Lung (tissue), 13 donors: Measurements from ENCODE around the gene SLC5A1. TPM values are rescaled to one million over a fixed set of nuclear protein-coding genes. Genes with fewer than 3 reads are reported as not detected.
"Not testable (repeated sequence)": the region's sequence is repeated elsewhere in the genome, so short reads cannot be mapped to it uniquely, and the experiment has no call there.

Experiments
- ATAC-seq: fragments of 200-7000 bp; cut with Tn5 transposase; one replicate; pipeline ENCODE4 v1.9.1; 2020; ENCODE audit warnings: moderate number of reproducible peaks; ENCODE audit not compliant: insufficient read depth, low FRiP score
- DNase-seq, 3 donors: peaks; one replicate each; pipeline ENCODE4 v3.0.0-alpha.2; 2013 to 2017
- H3K27ac ChIP-seq, 2 donors: one replicate each; pipeline ENCODE4 v1.5.1; 2013; ENCODE audit warnings: mild to moderate bottlenecking in 2 of 2, moderate library complexity in 2 of 2, control low read depth in 1 of 2, inconsistent platforms in 1 of 2, low read depth in 1 of 2, low read length in 1 of 2
- H3K27me3 ChIP-seq, 3 donors: one replicate each; pipeline ENCODE4 v1.5.1; 2013; ENCODE audit warnings: low read length in 2 of 3; ENCODE audit not compliant: control insufficient read depth in 3 of 3, insufficient read depth in 3 of 3
- H3K36me3 ChIP-seq, 4 donors: one replicate each; pipeline ENCODE4 v1.5.1; 2013; ENCODE audit warnings: low read length in 4 of 4, mild to moderate bottlenecking in 1 of 4, moderate library complexity in 1 of 4; ENCODE audit not compliant: control insufficient read depth in 4 of 4, insufficient read depth in 4 of 4
- H3K4me1 ChIP-seq, 5 donors: one replicate each; pipeline ENCODE4 v1.5.1; 2013; ENCODE audit warnings: low read length in 5 of 5, mild to moderate bottlenecking in 2 of 5, moderate library complexity in 1 of 5; ENCODE audit not compliant: control insufficient read depth in 5 of 5, insufficient read depth in 5 of 5
- H3K4me3 ChIP-seq: one replicate; pipeline ENCODE4 v1.5.1; 2013; ENCODE audit warnings: mild to moderate bottlenecking, control low read depth, moderate library complexity
- H3K9ac ChIP-seq, 2 donors: one replicate each; pipeline ENCODE4 v1.5.1; 2013; ENCODE audit warnings: low read length in 2 of 2, control low read depth in 1 of 2; ENCODE audit not compliant: insufficient read depth in 1 of 2
- H3K9me3 ChIP-seq, 4 donors: one replicate each; pipeline ENCODE4 v1.5.1; 2013; ENCODE audit warnings: low read length in 3 of 4, mild to moderate bottlenecking in 1 of 4, moderate library complexity in 1 of 4; ENCODE audit not compliant: control insufficient read depth in 4 of 4, insufficient read depth in 3 of 4
- WGBS, 2 donors: extraction: QIAGEN DNeasy Blood & Tissue Kit; methylation state at CpG; one replicate each; pipeline ENCODE4 v1.1.7; 2013; 5-methylcytosine and 5-hydroxymethylcytosine counted together
- polyA plus RNA-seq, 2 donors: library from polyadenylated mRNA; stranded (reverse); fragments of 200-250 nt; gene quantifications; one replicate each; pipeline ENCODE4 v1.2.1, GENCODE V29; 2013
- small RNA-seq: library from RNA; depleted of rRNA; stranded (forward); fragments of <200 nt; gene quantifications from one replicate; pipeline ENCODE3, GENCODE V24; 2014; ENCODE audit warnings: low replicate concordance
- total RNA-seq, 2 donors: library from RNA; depleted of rRNA in 1 of 2; stranded (reverse); fragments of >200 nt in 1 of 2; gene quantifications; one replicate each; pipeline ENCODE4 v1.2.1, GENCODE V29; 2014 to 2021
- TF ChIP-seq, protein P1 (sequence below): IDR thresholded peaks from 2 replicates; pipeline ENCODE4 v1.5.1; 2012; ENCODE audit warnings: mild to moderate bottlenecking; ENCODE audit errors: control extremely low read depth, extremely low read depth
- donor health status: control.
- donor health status: control.
- donor health status: Bipolar disorder and iron deficiency.
- donor health status: healthy.
- donor health status: DM: yes; HTN: yes; CAD: no.

SLC5A1 gene
- total and polyA plus RNA-seq, 4 donors, result 0.35 to 3.5 (median 1.1) TPM

DNA sequence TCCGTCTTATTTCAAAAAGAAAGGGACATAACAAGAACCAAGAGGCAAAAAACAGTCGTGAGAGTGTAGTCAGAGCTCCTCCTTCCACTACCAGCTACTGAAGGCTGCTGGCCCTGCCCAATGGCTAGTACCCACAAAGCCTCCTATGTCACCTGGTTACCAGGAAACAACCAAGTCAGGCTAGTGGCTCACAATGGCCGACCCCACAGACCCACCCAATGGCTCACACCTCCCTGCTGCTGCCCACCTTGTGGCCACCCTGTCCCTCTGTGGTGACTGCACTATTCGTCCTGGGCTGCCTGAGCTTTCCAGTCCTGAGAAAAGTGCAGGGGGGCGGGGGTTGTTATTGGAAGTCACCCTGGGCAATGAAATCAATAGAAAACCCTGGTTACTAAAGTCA, 114.6 kb downstream of the SLC5A1 start:
- not testable (repeated sequence) for ATAC-seq, H3K9ac ChIP-seq
- 75 to 91% methylated on average over 5 of the region's 5 CpGs for WGBS, 2 donors

DNA sequence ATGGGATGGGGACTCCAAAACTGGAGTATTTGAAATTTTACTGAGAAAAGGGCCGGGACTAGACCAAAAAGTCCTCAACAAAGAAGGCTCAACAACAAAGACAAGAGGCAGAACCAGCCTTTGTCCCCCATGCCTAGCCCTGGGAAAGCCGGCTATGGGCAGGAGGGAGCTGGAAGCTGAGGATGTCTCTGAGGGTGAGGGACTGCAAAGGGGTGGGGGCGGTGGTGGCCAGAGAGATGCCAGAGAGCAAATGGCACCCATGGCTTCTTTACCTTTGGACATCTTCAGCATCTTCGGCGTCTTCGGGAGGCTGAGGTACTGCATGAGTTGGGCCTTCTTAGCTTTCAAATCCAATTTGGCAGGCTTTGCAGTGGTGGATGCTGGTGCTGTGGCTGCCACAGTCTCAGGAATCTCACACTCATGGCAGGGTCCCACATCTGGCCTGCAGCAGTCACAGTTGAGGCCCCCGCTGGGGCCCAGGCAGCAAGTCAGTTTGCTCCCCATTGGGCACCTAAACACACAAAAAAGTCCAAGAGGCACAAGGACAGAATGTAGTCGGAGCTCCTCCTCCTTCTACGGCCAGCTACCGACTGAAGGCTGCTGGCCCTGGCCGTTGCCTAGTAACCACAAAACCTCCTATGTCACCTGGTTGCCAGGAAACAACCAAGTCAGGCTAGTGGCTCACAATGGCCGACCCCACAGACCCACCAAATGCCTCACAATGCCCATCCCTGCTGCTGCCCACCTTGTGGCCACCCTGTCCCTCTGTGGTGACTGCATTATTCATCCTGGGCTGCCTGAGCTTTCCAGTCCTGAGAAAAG, 115.9 kb downstream of the SLC5A1 start, which contains the start of gene C22orf42:
TSS of gene C22orf42 (minus strand) at position 592 of the 822 bp plus-strand sequence. CDS start at position 504, 88 bp downstream.
- Histone ChIP-seq H3K36me3 (no peaks in the 10 kb centered on the region), H3K27me3 (peaks cover 0 to 8% (median 0%) of the 10 kb centered on the region in 3 donors), H3K4me3 (no peak within 1 kb of the TSS), H3K27ac (no peak within 1 kb of the TSS), H3K9me3 (no peaks in the 10 kb centered on the region), H3K4me1 (no peaks in the 10 kb centered on the region), H3K9ac (no peak within 1 kb of the TSS)
- whole genome bisulfite sequencing, 2 donors, result 79 to 88% methylated on average over 12 of the region's 12 CpGs
- no peak for DNase-seq
- TF ChIP-seq, protein P1, sequence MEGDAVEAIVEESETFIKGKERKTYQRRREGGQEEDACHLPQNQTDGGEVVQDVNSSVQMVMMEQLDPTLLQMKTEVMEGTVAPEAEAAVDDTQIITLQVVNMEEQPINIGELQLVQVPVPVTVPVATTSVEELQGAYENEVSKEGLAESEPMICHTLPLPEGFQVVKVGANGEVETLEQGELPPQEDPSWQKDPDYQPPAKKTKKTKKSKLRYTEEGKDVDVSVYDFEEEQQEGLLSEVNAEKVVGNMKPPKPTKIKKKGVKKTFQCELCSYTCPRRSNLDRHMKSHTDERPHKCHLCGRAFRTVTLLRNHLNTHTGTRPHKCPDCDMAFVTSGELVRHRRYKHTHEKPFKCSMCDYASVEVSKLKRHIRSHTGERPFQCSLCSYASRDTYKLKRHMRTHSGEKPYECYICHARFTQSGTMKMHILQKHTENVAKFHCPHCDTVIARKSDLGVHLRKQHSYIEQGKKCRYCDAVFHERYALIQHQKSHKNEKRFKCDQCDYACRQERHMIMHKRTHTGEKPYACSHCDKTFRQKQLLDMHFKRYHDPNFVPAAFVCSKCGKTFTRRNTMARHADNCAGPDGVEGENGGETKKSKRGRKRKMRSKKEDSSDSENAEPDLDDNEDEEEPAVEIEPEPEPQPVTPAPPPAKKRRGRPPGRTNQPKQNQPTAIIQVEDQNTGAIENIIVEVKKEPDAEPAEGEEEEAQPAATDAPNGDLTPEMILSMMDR, result no peak
- no peak for ATAC-seq

More for the DNA sequence above, 114.6 kb downstream of the SLC5A1 start:
- not testable (repeated sequence) for H3K27ac ChIP-seq, H3K36me3 ChIP-seq, DNase-seq, H3K27me3 ChIP-seq, H3K4me1 ChIP-seq, H3K4me3 ChIP-seq, H3K9me3 ChIP-seq

DNA sequence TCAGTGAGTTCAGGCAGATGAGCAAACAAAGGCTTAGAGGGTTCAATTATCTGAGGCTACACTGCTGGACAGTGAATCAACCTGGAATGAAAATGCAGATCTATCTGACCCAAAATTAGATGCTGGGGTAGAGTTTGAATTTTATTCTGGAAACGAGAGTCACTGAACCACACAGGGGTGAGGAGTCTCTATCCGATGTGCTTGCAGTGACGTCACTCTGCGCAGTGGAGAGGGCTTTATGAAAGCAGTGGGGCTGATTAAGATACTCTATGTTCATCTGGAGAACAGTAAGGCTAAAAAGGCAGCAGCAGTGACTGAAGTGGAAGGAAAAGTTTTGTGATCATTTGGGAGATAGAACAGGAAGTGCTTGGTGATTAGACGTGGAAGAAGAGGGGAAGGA, 117.3 kb downstream of the SLC5A1 start:
- not testable (repeated sequence) for H3K27me3 ChIP-seq

More for the DNA sequence above, 117.3 kb downstream of the SLC5A1 start:
- H3K9me3 ChIP-seq, DNase-seq, ATAC-seq, H3K27ac ChIP-seq, H3K4me3 ChIP-seq, H3K36me3 ChIP-seq, H3K9ac ChIP-seq, H3K4me1 ChIP-seq: not testable (repeated sequence)
- WGBS, 2 donors, result 71 to 73% methylated on average over 5 of the region's 5 CpGs

Small RNAs within 50 kb of the gene (small RNA-seq; reads per million reads assigned to genes)
- gene AP1B1P2, result not detected

Other genes with a start within 250 kb of the SLC5A1 start
- gene YWHAH, start 98.7 kb upstream of the SLC5A1 start, total RNA-seq, result 100 to 1,000 TPM in 1 of 2 donors, 10 to 100 TPM in 1; 50.1 to 151 TPM
- gene YWHAH, start 98.7 kb upstream of the SLC5A1 start, polyA plus RNA-seq, result 10 to 100 TPM; 89.5 to 90.5 TPM
- gene C22orf42, start 116.0 kb downstream of the SLC5A1 start, total RNA-seq, result not detected
- under 1 TPM in 1 of 2 donors, not detected in 1; 0.05 TPM for gene C22orf42, start 116.0 kb downstream of the SLC5A1 start, polyA plus RNA-seq
- gene RFPL2, start 161.8 kb downstream of the SLC5A1 start, total RNA-seq, result not detected
- under 1 TPM in 1 of 2 donors, not detected in 1; 0.10 TPM for gene RFPL2, start 161.8 kb downstream of the SLC5A1 start, polyA plus RNA-seq
- gene SLC5A4, start 212.1 kb downstream of the SLC5A1 start, total RNA-seq, result 1 to 10 TPM; 1.5 to 1.9 TPM
- under 1 TPM; 0.30 to 0.39 TPM for gene SLC5A4, start 212.1 kb downstream of the SLC5A1 start, polyA plus RNA-seq